ENCODE results near the gene ERICH6. TPM values are rescaled to one million over a fixed set of nuclear protein-coding genes. Genes with fewer than 3 reads are reported as not detected.

The ERICH6 gene
- total and polyA plus RNA-seq, 10 of the 15 experiments (the other 5 are each of a cell fraction or from before 2014, with no cell fraction given), result 0.04 to 0.40 (median 0.22) TPM; not detected in 6

DNA sequence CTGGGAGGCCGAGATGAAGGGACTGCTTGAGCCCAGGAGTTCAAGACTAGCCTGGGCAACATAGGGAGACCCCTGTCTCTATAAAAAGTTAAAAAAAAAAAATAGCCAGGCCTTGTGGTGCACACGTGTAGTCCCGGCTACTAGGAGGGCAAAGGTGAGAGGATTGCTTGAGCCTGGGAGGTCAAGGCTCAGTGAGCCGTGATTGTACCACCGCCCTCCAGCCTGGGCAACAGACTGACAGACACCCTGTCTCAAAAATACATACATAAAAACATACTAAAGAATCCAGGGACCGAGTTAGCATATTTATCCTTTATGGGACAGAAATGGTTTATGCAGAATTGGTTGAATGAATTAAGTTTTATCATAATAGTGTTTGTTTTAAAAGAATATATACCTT is 45.5 kb upstream of the ERICH6 start (continued):
- TF ChIP-seq RELA (IDR thresholded peaks at IDR 0.05; ENCODE audit: borderline replicate concordance, partially characterized antibody), result no peak
- TF ChIP-seq IKZF2 (IDR thresholded peaks at IDR 0.05), result no peak
- no peak for TF ChIP-seq SMC3 (IDR thresholded peaks at IDR 0.05; ENCODE audit: borderline replicate concordance, low read length)
- TF ChIP-seq, protein P1, sequence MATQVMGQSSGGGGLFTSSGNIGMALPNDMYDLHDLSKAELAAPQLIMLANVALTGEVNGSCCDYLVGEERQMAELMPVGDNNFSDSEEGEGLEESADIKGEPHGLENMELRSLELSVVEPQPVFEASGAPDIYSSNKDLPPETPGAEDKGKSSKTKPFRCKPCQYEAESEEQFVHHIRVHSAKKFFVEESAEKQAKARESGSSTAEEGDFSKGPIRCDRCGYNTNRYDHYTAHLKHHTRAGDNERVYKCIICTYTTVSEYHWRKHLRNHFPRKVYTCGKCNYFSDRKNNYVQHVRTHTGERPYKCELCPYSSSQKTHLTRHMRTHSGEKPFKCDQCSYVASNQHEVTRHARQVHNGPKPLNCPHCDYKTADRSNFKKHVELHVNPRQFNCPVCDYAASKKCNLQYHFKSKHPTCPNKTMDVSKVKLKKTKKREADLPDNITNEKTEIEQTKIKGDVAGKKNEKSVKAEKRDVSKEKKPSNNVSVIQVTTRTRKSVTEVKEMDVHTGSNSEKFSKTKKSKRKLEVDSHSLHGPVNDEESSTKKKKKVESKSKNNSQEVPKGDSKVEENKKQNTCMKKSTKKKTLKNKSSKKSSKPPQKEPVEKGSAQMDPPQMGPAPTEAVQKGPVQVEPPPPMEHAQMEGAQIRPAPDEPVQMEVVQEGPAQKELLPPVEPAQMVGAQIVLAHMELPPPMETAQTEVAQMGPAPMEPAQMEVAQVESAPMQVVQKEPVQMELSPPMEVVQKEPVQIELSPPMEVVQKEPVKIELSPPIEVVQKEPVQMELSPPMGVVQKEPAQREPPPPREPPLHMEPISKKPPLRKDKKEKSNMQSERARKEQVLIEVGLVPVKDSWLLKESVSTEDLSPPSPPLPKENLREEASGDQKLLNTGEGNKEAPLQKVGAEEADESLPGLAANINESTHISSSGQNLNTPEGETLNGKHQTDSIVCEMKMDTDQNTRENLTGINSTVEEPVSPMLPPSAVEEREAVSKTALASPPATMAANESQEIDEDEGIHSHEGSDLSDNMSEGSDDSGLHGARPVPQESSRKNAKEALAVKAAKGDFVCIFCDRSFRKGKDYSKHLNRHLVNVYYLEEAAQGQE (IDR thresholded peaks at IDR 0.05; ENCODE audit: low read depth, low read length), result no peak
- TF ChIP-seq ZNF207 (IDR thresholded peaks at IDR 0.05; ENCODE audit: borderline replicate concordance), result no peak
- no peak for TF ChIP-seq CHD4 (IDR thresholded peaks at IDR 0.05)
- no peak for TF ChIP-seq HCFC1 (IDR thresholded peaks at IDR 0.05; ENCODE audit: low read length)
- TF ChIP-seq FOXK2 (IDR thresholded peaks at IDR 0.05), result no peak
- no peak for TF ChIP-seq STAT3 (IDR thresholded peaks at IDR 0.05; ENCODE audit: low read depth, low read length)
- TF ChIP-seq, protein P2, sequence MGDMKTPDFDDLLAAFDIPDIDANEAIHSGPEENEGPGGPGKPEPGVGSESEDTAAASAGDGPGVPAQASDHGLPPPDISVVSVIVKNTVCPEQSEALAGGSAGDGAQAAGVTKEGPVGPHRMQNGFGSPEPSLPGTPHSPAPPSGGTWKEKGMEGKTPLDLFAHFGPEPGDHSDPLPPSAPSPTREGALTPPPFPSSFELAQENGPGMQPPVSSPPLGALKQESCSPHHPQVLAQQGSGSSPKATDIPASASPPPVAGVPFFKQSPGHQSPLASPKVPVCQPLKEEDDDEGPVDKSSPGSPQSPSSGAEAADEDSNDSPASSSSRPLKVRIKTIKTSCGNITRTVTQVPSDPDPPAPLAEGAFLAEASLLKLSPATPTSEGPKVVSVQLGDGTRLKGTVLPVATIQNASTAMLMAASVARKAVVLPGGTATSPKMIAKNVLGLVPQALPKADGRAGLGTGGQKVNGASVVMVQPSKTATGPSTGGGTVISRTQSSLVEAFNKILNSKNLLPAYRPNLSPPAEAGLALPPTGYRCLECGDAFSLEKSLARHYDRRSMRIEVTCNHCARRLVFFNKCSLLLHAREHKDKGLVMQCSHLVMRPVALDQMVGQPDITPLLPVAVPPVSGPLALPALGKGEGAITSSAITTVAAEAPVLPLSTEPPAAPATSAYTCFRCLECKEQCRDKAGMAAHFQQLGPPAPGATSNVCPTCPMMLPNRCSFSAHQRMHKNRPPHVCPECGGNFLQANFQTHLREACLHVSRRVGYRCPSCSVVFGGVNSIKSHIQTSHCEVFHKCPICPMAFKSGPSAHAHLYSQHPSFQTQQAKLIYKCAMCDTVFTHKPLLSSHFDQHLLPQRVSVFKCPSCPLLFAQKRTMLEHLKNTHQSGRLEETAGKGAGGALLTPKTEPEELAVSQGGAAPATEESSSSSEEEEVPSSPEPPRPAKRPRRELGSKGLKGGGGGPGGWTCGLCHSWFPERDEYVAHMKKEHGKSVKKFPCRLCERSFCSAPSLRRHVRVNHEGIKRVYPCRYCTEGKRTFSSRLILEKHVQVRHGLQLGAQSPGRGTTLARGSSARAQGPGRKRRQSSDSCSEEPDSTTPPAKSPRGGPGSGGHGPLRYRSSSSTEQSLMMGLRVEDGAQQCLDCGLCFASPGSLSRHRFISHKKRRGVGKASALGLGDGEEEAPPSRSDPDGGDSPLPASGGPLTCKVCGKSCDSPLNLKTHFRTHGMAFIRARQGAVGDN (IDR thresholded peaks at IDR 0.05), result no peak
